ENCODE results near the gene SSH2.

The SSH2 gene

GRCh38 chr17:29585080-29585751, 344.8 kb downstream of the SSH2 start:
- DNase-seq, result no peak

DNA sequence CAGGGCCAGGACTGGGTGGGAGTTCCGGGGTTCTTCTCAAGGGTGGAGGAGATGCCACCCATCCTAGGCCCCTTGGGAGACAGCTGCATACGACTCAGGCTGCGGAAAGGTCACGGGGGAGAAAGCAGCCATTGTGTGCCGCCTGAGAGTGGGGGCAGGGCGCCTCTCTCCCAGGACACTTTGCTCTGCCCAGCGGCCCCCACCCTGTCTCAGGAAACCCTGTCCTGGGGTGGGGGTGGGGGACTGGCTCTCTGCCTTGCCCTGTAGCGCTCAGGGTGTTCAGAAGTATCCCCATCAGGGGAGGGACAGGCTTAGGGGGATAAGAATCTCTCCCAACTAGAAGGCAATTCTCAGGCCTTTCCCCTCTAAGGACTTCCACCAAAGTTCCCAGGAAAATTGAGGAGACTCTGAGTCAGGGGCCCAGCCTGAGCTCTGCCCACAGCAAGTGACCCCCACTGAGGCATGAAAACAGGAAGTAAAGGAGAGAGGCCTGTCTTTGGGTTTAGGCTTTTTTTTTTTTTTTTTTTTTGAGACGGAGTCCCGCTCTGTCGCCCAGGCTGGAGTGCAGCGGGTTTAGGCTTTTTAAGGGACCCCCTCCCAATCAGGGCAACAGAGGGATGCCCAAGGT, 345.5 kb downstream of the SSH2 start:
- DNase-seq, result no peak

GRCh38 chr17:29583324-29584248, 346.4 kb downstream of the SSH2 start:
- DNase-seq, result peak; percentile 86

DNA sequence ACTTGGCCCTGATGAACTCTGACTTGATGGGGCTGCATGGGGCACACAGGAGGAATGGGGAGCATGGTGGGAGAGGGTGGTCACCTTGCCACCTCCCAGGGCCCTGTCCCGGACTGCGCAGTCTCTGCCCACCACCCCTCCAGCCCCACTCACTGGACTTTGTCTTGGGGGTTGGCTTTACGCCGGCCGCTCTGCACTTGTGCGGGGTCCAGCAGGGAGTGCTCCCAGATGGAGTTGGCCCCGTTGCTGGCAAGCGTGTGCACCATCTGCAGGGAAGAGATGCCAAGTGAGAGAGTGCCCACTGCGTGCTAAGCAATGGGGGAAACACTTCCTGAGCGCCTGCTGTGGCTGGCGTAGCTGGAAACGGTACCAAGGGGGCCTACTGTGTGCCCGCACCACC, 347.3 kb downstream of the SSH2 start:
- no peak for DNase-seq

GRCh38 chr17:29582254-29582765, 347.7 kb downstream of the SSH2 start:
- DNase-seq, result no peak

DNA sequence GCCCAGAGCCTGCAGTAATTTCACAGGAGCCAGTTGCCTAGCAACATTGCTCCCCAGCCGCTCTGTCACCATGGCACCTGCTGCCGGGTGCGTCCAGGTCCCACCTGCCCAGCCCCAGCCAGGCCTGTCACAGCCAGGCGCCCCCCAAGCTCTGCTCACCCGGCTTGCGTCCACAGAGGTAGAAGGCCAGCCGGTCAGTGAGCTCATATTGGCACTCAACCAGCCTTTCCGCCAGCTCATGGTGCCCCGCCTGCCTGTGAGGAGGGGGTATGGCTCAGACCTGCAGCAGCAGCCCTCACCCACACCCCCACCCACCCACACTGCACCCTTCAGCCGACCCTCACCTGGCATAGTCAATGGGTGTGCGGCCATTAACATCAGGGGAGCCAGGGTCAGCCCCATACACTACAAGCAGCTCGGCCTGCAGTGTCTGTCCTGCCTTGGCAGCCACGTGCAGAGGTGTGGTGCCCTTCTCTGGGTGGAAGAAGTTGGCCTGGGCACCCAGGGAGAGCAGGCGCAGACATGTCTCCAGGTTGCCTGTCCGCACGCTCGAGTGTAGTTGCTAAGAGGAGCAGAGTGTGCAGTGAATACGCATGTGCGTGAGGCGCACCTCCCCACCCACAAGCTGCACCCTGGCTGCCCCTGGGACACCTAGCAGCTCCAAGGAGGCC, 348.3 kb downstream of the SSH2 start:
- peak; percentile 64 for DNase-seq

GRCh38 chr17:29579866-29580771, 349.9 kb downstream of the SSH2 start:
- DNase-seq, result peak; percentile 75

DNA sequence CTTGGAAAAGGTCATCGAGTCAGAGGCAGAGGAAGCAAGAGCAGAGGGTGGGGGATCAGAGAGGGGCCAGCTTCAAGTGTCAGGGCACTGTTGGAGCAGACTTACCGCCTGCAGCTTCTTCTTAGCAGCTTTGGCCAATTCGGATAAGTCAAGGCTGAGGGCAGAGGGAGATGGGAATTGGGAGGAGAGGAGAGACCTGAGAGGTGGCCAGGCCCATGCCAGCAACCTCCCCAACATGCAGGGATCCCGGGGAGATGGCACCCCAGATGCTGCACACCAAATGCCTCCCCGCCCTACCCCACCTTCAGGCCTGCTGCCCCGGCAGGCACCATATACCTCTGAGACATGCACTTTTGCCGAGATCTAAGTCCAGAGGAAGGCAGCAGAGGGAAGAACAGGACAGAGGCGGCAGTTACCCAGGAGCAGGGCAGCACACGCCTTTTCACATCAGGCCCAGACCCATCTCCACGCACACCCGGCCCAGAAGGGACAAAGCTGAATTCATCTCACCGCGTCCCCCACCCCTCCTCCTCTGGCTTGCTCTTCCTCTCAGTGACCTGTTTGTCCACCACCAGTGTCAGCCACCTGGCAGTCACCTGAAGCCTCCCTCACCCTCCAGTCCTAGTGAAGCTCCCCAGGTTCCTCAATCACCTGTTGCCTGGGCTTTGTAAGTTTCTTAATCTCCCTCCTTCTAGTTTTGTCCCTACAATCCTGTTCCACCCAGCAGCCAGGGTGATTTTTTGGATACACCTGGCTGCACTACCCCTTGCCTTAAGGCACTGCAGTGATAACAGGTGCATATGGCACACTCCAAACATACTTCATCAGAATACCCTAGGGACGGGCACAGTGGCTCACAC, 351.2 kb downstream of the SSH2 start:
- no peak for DNase-seq

- no peak for DNase-seq
These were observed 352.4 kb downstream of the SSH2 start for GRCh38 chr17:29577385-29578211.

GRCh38 chr17:29577001-29577370, 353.0 kb downstream of the SSH2 start:
- no peak for DNase-seq

DNA sequence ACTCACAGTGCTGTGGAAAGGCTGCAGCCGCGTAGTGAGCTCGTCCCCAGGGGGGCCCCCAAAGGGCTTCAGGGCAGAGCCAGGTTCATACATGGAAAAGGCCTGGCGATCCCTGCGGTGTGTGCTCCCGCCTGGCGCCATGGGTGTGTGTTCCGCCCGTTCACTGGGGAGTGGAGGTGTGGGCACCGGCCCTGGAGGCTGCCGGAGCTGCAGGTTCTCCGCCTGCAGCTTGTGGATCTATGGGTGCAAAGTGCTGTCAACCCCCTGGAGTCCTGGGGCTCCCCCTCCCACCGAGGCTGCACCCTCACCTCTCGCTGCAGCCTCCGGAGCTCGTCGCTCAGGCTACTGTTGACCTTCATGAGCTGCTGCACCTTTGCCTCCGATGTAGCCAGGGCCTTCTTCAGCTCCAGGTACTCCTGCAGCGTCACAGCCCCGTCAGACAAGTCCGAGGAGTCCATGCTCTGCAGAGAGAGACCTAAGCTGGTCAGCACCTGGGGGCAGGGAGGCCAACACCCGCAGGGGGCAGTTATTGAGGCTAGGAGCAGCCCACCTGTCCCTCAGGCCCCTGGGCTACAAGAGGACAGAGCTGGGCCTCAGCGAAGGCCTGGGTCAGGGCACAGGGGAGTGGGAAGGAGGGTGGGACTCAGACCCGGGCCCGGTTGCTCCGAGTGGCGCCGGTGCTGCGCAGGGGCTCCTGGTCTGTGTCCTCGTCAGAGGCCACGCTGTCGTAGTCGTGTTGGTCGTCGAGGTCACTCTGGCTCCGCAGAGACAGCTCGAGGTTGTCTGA, 353.6 kb downstream of the SSH2 start:
- no peak for DNase-seq

Measured in NCI-H2171 (cell line).